Large intestine (tissue), 3 donors: ENCODE measurements around the gene RASGRP3. TPM values are rescaled to one million over a fixed set of nuclear protein-coding genes. Genes with fewer than 3 reads are reported as not detected.

Source experiments
- DNase-seq, 2 donors: peaks; one replicate each; pipeline versions ENCODE4 v3.0.0 to v3.0.0-alpha.2; 2013
- H3K27ac ChIP-seq: one replicate; pipeline ENCODE4 v1.5.1; 2013; ENCODE audit warnings: low read length
- H3K27me3 ChIP-seq: 2 replicates; pipeline ENCODE4 v1.6.1; 2013; ENCODE audit warnings: low read length; ENCODE audit not compliant: control insufficient read depth, insufficient read depth
- H3K36me3 ChIP-seq: 2 replicates; pipeline ENCODE4 v1.6.1; 2013; ENCODE audit warnings: low read length; ENCODE audit not compliant: control insufficient read depth, insufficient read depth
- H3K4me1 ChIP-seq: one replicate; pipeline ENCODE4 v1.6.1; 2013; ENCODE audit warnings: low read length; ENCODE audit not compliant: control insufficient read depth, insufficient read depth
- H3K4me3 ChIP-seq: one replicate; pipeline ENCODE4 v1.5.1; 2013; ENCODE audit warnings: low read length
- H3K9me3 ChIP-seq: one replicate; pipeline ENCODE4 v1.6.1; 2013; ENCODE audit warnings: mild to moderate bottlenecking, low read depth, low read length, moderate library complexity; ENCODE audit not compliant: control insufficient read depth
- WGBS: methylation state at CpG from one replicate; pipeline ENCODE4 v1.1.5; 2013; ENCODE audit warnings: low lambda C conversion rate; ENCODE audit not compliant: insufficient coverage; 5-methylcytosine and 5-hydroxymethylcytosine counted together
- polyA plus RNA-seq: library from polyadenylated mRNA; unstranded; fragments of 120-200 nt; gene quantifications from one replicate; pipeline ENCODE4 v1.2.1, GENCODE V29; 2013

RASGRP3 gene
- polyA plus RNA-seq, 1 donor = 11.2 TPM

DNA sequence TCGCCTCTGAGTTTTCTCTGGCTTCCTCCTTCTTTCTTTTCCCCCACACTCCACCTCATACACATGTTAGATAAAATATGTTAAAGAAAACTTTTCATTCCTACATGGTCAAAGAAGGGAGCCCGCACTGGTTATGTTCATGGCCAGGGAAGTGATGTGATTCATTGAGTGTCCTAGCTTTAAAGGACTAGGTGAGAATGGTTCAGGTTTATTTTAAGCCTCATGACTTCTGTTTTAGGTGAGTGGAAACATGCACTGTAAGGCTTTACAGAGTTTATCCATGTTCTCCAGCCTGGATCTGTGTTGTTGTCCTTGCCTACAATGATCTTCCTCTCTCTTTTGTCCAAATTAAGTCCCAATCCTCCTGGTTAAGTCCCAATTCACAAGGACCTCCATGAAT is 56.5 kb downstream of the RASGRP3 start:
- no peak overlapping the region for H3K4me3 ChIP-seq
- no peaks in the 10 kb centered on the region for H3K36me3 ChIP-seq
- DNase-seq = no peak
- H3K27me3 ChIP-seq = no peaks in the 10 kb centered on the region
- no peaks in the 10 kb centered on the region for H3K4me1 ChIP-seq
- no CpG with 5 or more reads among the region's 2 CpGs for WGBS
- no peak overlapping the region for H3K27ac ChIP-seq
- H3K9me3 ChIP-seq = peaks cover 3% of the 10 kb centered on the region

- Histone ChIP-seq H3K36me3 (no peaks in the 10 kb centered on the region), H3K27me3 (no peaks in the 10 kb centered on the region), H3K9me3 (peaks cover 3% of the 10 kb centered on the region), H3K27ac (no peak overlapping the region), H3K4me3 (no peak overlapping the region), H3K4me1 (no peaks in the 10 kb centered on the region)
- DNase-seq = no peak
- no CpG with 5 or more reads among the region's 3 CpGs for WGBS
Observed at GRCh38 chr2:33535421-33535820, 59.0 kb downstream of the RASGRP3 start.

- Histone ChIP-seq H3K4me1 (no peaks in the 10 kb centered on the region), H3K4me3 (no peak overlapping the region), H3K36me3 (no peaks in the 10 kb centered on the region), H3K27ac (no peak overlapping the region), H3K27me3 (no peaks in the 10 kb centered on the region), H3K9me3 (peaks cover 3% of the 10 kb centered on the region)
- WGBS = 90% methylated on average over 2 of the region's 4 CpGs
- DNase-seq = no peak
Observed at GRCh38 chr2:33541243-33541642, 64.8 kb downstream of the RASGRP3 start.

DNA sequence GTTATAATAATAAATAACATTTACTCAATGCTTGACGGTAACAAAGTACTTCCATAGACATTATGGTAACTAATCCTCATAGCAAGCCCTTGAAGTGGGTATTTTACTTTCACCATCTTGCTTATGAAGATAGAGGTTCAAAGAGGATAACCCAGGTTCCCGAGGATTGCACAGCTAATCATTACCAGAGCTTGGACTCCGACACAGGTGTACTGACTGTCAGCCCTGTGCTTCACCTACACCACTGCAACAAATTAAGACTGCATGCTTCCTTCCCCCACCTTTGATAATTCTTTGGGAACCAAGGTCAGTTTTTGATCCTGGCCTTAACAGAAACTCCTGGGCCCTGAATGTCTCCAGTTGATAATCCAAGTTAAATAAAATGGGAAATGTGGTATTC is 73.8 kb downstream of the RASGRP3 start:
- DNase-seq = no peak
- no CpG with 5 or more reads among the region's 3 CpGs for WGBS
- H3K9me3 ChIP-seq = no peaks in the 10 kb centered on the region

GRCh38 chr2:33552758-33553461 is 76.5 kb downstream of the RASGRP3 start:
- no CpG with 5 or more reads among the region's 1 CpG for WGBS
- H3K4me3 ChIP-seq = no peak overlapping the region
- no peak for DNase-seq

More for the DNA sequence above, 73.8 kb downstream of the RASGRP3 start:
- Histone ChIP-seq H3K27me3 (no peaks in the 10 kb centered on the region), H3K36me3 (no peaks in the 10 kb centered on the region), H3K4me1 (no peaks in the 10 kb centered on the region), H3K4me3 (no peak overlapping the region), H3K27ac (no peak overlapping the region)

GRCh38 chr2:33555681-33556080 is 79.2 kb downstream of the RASGRP3 start:
- WGBS = 77% methylated on average over 2 of the region's 3 CpGs

More at GRCh38 chr2:33552758-33553461, 76.5 kb downstream of the RASGRP3 start:
- Histone ChIP-seq H3K27me3 (no peaks in the 10 kb centered on the region), H3K9me3 (no peaks in the 10 kb centered on the region), H3K27ac (no peak overlapping the region), H3K4me1 (no peaks in the 10 kb centered on the region), H3K36me3 (no peaks in the 10 kb centered on the region)

DNA sequence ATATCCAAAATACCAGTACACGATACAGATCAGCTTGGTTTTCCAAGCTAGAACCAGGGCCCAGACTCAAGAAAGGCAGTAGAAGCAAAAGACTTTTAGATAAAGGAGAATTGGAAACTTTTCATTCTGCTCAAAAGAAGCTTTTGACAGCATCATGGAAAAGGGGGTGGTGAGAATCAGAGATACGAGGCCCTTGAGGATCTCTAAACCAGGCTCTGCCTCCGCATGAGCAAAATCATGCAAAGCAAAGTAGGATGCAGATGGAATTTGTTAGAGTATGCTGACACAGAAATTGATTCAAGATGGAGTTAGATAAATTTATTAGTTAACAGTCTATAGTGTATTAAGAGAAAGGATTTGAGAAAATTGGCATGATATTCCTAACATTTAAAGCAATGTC is 82.9 kb downstream of the RASGRP3 start:
- no peak overlapping the region for H3K27ac ChIP-seq
- WGBS = no CpG with 5 or more reads among the region's 3 CpGs
- H3K4me1 ChIP-seq = no peaks in the 10 kb centered on the region
- no peaks in the 10 kb centered on the region for H3K9me3 ChIP-seq
- H3K27me3 ChIP-seq = no peaks in the 10 kb centered on the region
- no peak for DNase-seq
- no peaks in the 10 kb centered on the region for H3K36me3 ChIP-seq
- H3K4me3 ChIP-seq = no peak overlapping the region

More at GRCh38 chr2:33555681-33556080, 79.2 kb downstream of the RASGRP3 start:
- no peak for DNase-seq
- Histone ChIP-seq H3K4me1 (no peaks in the 10 kb centered on the region), H3K4me3 (no peak overlapping the region), H3K9me3 (no peaks in the 10 kb centered on the region), H3K27ac (no peak overlapping the region), H3K27me3 (no peaks in the 10 kb centered on the region), H3K36me3 (no peaks in the 10 kb centered on the region)

DNA sequence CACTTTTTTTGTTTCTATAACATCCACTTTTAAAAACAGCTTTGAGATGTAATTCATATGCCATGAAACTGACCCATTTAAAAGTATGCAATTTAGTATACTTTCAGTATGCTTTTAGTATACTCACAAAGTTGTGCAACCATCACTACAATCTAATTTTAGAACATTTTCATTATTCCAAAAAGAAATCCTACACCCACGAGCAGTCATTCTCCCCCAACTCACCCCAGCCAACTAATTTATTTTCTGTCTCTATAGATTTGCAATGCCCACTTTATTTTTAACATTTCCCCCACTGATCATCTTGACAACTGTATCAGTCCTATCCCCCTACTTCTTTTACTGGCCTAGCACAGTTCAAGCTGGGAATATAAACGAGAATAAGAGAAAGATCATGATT is 83.6 kb downstream of the RASGRP3 start:
- H3K9me3 ChIP-seq = no peaks in the 10 kb centered on the region
- 60% methylated on average over 1 of the region's 2 CpGs for WGBS
- H3K4me3 ChIP-seq = no peak overlapping the region
- no peaks in the 10 kb centered on the region for H3K4me1 ChIP-seq
- H3K27me3 ChIP-seq = no peaks in the 10 kb centered on the region
- no peak overlapping the region for H3K27ac ChIP-seq
- no peak for DNase-seq
- H3K36me3 ChIP-seq = no peaks in the 10 kb centered on the region

DNA sequence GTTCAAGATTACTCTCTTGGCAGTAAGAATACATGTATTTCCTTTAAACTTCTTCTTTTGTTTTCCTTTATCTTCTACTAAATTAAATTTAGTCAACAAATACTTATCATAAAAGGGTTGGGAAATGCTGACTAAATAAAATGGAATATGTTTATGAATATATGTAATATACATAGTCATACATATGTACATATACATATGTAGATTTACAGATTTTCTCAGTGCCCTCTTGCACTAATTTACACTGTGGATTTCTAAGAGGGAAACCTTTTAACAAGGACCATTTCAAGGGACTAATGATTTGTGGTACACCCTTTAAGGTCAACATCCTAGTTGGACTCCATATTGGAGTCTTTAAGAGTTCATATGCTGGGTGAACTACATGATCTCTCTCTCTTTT is 85.4 kb downstream of the RASGRP3 start:
- no peaks in the 10 kb centered on the region for H3K36me3 ChIP-seq
- no peaks in the 10 kb centered on the region for H3K9me3 ChIP-seq
- DNase-seq = no peak
- H3K4me1 ChIP-seq = no peaks in the 10 kb centered on the region
- no peaks in the 10 kb centered on the region for H3K27me3 ChIP-seq
- no peak overlapping the region for H3K27ac ChIP-seq
- H3K4me3 ChIP-seq = no peak overlapping the region

DNA sequence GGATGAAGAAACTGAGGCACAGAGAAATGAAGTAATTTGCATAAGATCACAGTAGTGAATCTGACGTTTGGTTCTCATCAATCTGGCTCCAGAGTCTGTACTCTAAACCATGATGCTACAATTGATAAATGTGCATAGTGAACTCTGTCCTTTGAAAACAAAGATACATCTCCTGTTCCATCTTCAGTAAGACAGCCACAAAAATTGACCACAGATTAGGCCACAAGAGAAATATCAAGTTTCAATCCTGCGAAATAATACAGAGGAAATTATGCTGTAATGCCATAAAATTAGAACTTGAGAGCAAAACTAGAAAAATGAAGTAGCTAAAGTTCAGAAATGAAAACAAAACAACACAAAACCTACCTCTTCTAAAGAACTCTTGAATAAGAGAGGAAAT is 94.2 kb downstream of the RASGRP3 start:
- 100% methylated on average over 1 of the region's 2 CpGs for WGBS
- H3K27ac ChIP-seq = no peak overlapping the region
- H3K4me1 ChIP-seq = no peaks in the 10 kb centered on the region
- H3K9me3 ChIP-seq = no peaks in the 10 kb centered on the region
- no peak for DNase-seq
- no peak overlapping the region for H3K4me3 ChIP-seq
- H3K27me3 ChIP-seq = no peaks in the 10 kb centered on the region
- H3K36me3 ChIP-seq = no peaks in the 10 kb centered on the region

DNA sequence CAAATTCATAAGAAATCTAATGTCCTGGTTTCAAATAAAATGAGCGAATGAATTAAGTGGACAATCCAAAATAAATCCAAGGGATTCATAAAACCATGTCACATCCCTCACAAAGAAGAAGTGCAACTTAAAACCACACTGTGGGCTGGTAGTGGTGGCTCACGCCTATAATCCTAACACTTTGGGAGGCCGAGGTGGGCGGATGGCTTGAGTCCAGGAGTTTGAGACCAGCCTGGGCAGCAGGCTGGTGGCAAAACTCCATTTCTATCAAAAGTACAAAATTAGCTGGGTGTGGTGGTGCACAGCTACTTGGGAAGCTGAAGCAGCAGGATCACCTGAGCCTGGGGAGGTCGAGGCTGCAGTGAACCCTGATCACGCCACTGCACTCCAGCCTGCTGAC is 97.2 kb downstream of the RASGRP3 start:
- Histone ChIP-seq H3K27me3 (no peaks in the 10 kb centered on the region), H3K4me3 (no peak overlapping the region), H3K9me3 (no peaks in the 10 kb centered on the region), H3K4me1 (no peaks in the 10 kb centered on the region), H3K36me3 (no peaks in the 10 kb centered on the region), H3K27ac (no peak overlapping the region)
- WGBS = 100% methylated on average over 3 of the region's 6 CpGs
- no peak for DNase-seq
